ENCODE data around the gene MID1IP1.
A peak's percentile ranks its signal among the peaks of the same experiment; 100 is the strongest.

MID1IP1 gene, protein sequence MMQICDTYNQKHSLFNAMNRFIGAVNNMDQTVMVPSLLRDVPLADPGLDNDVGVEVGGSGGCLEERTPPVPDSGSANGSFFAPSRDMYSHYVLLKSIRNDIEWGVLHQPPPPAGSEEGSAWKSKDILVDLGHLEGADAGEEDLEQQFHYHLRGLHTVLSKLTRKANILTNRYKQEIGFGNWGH

DNA sequence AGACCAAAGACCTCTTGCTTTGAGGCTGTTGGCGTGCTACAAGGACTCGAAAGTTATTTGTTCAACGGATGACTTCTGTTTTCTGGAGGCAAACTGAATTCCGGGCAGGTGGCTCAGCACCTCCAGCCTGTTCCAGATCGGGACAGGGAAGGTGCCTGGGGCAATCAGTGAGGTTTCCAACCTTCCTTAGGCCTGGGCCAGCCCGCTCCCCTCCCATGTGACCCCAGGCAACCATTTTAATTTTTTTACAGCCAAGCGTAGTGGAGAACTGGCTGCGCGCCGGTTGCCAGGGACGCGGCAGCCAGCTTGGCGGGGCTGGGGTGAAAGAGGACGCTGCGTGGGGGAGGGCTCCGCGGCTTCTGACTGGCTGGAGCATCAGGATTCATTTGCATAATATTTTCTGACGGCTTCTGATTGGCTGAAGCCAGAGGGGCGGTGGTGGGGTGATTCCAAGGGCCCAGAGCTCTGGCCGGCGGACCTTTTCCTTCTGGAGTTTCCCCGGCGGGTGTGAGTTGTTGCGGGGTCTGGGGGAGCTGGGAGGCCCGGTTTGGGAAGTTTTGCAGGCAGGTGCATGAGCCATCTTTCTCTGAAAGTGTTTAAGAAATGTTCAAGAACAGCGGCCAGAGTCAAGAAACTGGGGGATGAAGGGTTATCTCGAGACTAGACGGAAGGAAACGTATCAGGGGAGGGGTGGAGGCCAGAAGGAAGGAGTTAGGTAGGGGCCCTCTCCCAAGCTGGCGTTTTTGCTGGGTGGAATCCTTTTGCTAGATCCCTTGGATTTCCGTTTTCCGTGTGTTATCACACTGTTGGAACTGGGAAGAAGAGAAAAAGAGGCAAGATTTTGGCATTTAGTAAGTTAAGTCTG is at the start of gene MID1IP1:
Gene MID1IP1 (plus strand): TSS at position 479 of the 865 bp plus-strand sequence. CDS start 3,488 bp downstream, outside the sequence.
- Histone ChIP-seq H3K4me3 (peak within 1 kb of the TSS; percentile 91), H3K27me3 (ENCODE audit: low read depth) (no peaks in the 10 kb centered on the region), H3K9me3 (no peaks in the 10 kb centered on the region), H3K4me1 (peaks cover 5% of the 10 kb centered on the region), H3K36me3 (replicated peaks) (peaks cover 29% of the 10 kb centered on the region)
- in situ Hi-C loops (cut with MboI; ENCODE audit: low sequenced_read_pairs) = no loop called here
- DNase-seq (ENCODE audit: low spot score in 2 of 2) = peak; percentile 92 to 97

DNA sequence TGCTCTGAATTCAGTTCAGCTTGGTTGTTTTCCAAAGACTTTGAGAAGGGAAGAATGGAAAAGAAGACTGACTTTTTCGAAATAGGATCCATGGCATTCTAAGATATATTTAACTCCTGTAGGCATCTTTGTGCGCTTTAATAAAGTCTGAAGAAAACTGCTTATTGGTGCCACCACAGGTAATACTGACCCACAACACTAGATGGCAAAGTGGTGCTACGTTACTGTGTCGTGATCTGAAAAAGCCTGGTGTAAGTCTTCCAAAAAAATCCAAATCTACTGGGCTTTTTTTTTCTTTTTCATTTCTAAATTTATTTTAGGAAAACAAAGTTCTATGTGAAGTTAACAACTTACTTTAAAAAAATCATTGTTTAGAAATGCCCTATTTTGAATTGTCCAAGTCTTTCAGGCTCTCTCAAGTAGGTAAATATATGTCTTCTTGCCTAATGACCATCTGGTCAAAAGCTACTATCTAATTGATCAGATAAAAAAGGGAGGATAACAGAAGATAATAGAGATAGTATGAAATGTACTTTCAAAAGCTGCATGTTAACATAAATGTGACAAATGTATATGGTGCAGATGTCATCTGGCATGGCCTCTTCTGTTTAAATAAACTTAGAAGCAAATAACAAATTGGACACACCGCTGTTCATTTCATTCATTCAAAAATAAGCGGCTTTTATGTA is 47.0 kb upstream of the MID1IP1 start:
- no peaks in the 10 kb centered on the region for H3K4me1 ChIP-seq
- in situ Hi-C loops (cut with MboI; ENCODE audit: low sequenced_read_pairs) = loop anchor here (10.0 kb wide), 2 partner anchors 231 to 391 kb away; no protein-coding TSS in a partner anchor
- H3K36me3 ChIP-seq (replicated peaks) = no peaks in the 10 kb centered on the region
- H3K27me3 ChIP-seq (ENCODE audit: low read depth) = no peaks in the 10 kb centered on the region; the same call in 1 of the 2 replicates
- no peak overlapping the region for H3K4me3 ChIP-seq
- H3K9me3 ChIP-seq = no peaks in the 10 kb centered on the region
- peak; percentile 45 to 61 for DNase-seq (ENCODE audit: low spot score in 2 of 2)

DNA sequence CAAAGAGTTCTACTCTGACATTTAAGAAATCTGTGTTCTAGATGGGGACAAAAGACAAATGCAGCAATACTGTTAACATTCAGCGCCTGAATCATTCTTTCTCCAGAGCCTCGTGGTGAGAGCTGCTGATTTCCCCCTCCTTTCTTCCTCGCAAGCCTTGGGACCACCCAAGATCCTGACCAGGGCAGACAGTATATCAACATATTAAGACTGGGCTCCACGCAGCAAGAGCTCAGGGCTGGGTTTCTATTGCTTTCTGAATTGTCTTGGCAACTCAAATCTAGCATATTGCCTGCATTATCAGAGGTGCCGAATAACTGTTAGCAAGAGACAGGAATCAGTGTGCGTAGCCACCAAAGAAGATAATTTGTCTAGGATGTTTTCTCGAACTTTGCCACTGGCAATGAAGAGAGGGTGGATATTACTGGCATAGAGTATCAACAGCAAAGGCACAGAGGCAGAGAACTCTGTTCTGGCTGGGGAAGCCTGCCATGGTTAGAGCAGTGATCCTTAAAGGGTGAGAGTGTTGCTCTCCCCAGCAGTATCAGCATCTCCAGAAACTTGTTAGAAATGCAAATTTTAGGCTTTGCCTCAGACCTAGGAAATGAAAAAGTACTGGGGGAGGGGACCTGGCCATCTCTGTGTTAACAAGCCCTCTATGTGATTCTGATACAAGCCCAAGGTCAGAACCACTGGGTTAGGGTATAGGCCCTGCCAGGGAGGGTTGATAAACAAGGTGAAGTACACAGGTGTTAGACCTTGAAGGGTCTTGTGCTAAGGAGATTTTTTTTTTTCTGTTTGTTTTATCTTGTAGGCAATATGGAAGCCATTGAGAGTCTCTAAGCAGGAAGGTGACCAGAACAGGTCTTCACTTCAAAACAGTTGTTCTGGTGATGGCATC is 46.2 kb upstream of the MID1IP1 start:
- in situ Hi-C loops (cut with MboI; ENCODE audit: low sequenced_read_pairs) = loop anchor here (10.0 kb wide), 2 partner anchors 230 to 390 kb away; no protein-coding TSS in a partner anchor
- Histone ChIP-seq H3K4me1 (no peaks in the 10 kb centered on the region), H3K36me3 (replicated peaks) (no peaks in the 10 kb centered on the region), H3K27me3 (ENCODE audit: low read depth) (no peaks in the 10 kb centered on the region; the same call in 1 of the 2 replicates), H3K4me3 (no peak overlapping the region), H3K9me3 (no peaks in the 10 kb centered on the region)
- DNase-seq (ENCODE audit: low spot score in 2 of 2) = no peak

GRCh38 chrX:38760883-38761282 is 40.4 kb upstream of the MID1IP1 start:
- in situ Hi-C loops (cut with MboI; ENCODE audit: low sequenced_read_pairs) = no loop called here
- H3K27me3 ChIP-seq (ENCODE audit: low read depth) = no peaks in the 10 kb centered on the region
- no peak overlapping the region for H3K4me3 ChIP-seq
- no peak for DNase-seq (ENCODE audit: low spot score in 2 of 2)
- no peaks in the 10 kb centered on the region for H3K36me3 ChIP-seq (replicated peaks)
- H3K4me1 ChIP-seq = no peaks in the 10 kb centered on the region
- no peaks in the 10 kb centered on the region for H3K9me3 ChIP-seq

GRCh38 chrX:38768079-38768478 is 33.2 kb upstream of the MID1IP1 start:
- H3K36me3 ChIP-seq (replicated peaks) = no peaks in the 10 kb centered on the region
- H3K9me3 ChIP-seq = no peaks in the 10 kb centered on the region
- peaks cover 10% of the 10 kb centered on the region for H3K27me3 ChIP-seq (ENCODE audit: low read depth)
- DNase-seq (ENCODE audit: low spot score in 2 of 2) = peak in 1 of 2 experiments; percentile 21
- no peak overlapping the region for H3K4me3 ChIP-seq
- in situ Hi-C loops (cut with MboI; ENCODE audit: low sequenced_read_pairs) = no loop called here
- H3K4me1 ChIP-seq = no peaks in the 10 kb centered on the region

DNA sequence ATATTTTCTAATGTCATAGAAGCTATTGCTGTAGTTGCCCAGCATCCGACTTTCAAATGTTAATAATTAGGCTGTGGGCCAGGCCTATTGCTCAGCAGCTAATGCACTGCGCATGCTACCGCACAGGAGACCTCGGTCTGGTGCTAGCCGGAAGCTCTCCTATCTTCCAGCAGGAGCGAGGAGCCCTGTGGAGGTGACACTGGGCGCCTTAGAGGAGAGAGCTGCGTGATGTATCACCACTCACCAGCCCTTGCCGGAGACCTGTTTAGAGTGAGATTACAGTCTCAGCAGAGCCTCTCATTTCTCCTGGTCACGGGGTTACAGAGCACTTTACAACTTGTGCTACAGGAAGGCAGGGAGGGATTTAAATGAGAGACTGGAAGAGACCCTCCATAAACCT is 31.1 kb upstream of the MID1IP1 start:
- in situ Hi-C loops (cut with MboI; ENCODE audit: low sequenced_read_pairs) = no loop called here
- Histone ChIP-seq H3K4me3 (no peak overlapping the region), H3K9me3 (no peaks in the 10 kb centered on the region), H3K4me1 (no peaks in the 10 kb centered on the region), H3K27me3 (ENCODE audit: low read depth) (peaks cover 10% of the 10 kb centered on the region), H3K36me3 (replicated peaks) (no peaks in the 10 kb centered on the region)
- DNase-seq (ENCODE audit: low spot score in 2 of 2) = no peak

DNA sequence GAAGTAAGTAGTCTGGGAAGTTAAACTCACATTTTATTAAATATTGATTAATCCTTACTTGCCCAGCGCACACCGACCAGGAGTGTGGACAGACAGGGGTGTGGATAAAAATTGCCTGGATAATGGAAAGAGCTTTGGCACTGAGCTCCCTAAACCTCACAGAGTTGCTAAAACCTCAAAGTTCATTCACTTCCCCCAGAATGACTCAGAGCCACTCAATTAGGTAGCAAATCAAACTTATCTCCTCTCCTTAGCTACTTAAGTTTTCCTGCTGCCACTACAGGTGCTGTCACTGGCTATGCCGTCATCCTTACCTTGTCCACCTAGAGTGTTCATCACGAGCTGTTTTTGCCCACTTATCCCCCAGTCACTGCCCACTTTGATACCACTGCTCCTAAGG is 27.0 kb upstream of the MID1IP1 start:
- no peak for DNase-seq (ENCODE audit: low spot score in 2 of 2)
- in situ Hi-C loops (cut with MboI; ENCODE audit: low sequenced_read_pairs) = no loop called here
- H3K4me3 ChIP-seq = no peak overlapping the region
- no peaks in the 10 kb centered on the region for H3K36me3 ChIP-seq (replicated peaks)
- peaks cover 6% of the 10 kb centered on the region for H3K27me3 ChIP-seq (ENCODE audit: low read depth)
- no peaks in the 10 kb centered on the region for H3K4me1 ChIP-seq
- no peaks in the 10 kb centered on the region for H3K9me3 ChIP-seq

- no peaks in the 10 kb centered on the region for H3K9me3 ChIP-seq
- no peak overlapping the region for H3K4me3 ChIP-seq
- in situ Hi-C loops (cut with MboI; ENCODE audit: low sequenced_read_pairs) = no loop called here
- peaks cover 4% of the 10 kb centered on the region for H3K36me3 ChIP-seq (replicated peaks)
- no peaks in the 10 kb centered on the region for H3K27me3 ChIP-seq (ENCODE audit: low read depth)
- no peak for DNase-seq (ENCODE audit: low spot score in 2 of 2)
- peaks cover 5% of the 10 kb centered on the region for H3K4me1 ChIP-seq
Measured at GRCh38 chrX:38796946-38797345, 4.3 kb upstream of the MID1IP1 start.

- DNase-seq (ENCODE audit: low spot score in 2 of 2) = no peak
- in situ Hi-C loops (cut with MboI; ENCODE audit: low sequenced_read_pairs) = no loop called here
- H3K9me3 ChIP-seq = no peaks in the 10 kb centered on the region
Measured at GRCh38 chrX:38798956-38799355, 2.3 kb upstream of the MID1IP1 start.

DNA sequence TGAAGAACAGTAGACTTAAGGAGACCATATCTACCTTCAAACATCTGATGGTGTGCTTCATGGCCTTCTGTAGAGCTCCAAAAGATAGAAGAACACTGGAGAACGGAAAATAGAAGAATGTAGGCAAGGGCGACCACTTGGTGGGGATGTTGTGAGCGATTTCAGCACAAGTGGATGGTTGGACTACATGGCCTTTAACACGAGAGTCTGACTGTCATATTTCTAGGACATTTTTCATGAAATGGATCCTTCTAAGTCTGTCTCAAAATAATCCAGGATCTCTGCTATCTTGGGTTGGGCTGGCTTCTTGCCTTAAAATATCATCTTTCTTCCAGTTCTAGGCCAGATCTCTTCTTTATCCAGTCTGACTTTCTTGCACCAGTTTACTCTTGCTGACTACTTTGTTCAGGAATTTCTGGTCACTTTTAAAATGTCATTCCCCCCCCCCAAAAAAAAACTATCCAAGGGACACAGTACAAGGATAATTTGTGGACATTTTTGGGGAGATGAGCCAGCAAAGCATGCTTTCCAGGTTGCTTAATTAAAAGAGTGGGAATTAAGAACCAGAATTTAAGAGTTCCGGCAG is 1.2 kb upstream of the MID1IP1 start:
- in situ Hi-C loops (cut with MboI; ENCODE audit: low sequenced_read_pairs) = no loop called here
- no peak for DNase-seq (ENCODE audit: low spot score in 2 of 2)

More at GRCh38 chrX:38798956-38799355, 2.3 kb upstream of the MID1IP1 start:
- Histone ChIP-seq H3K4me3 (no peak overlapping the region), H3K36me3 (replicated peaks) (peaks cover 9% of the 10 kb centered on the region), H3K27me3 (ENCODE audit: low read depth) (no peaks in the 10 kb centered on the region), H3K4me1 (peaks cover 5% of the 10 kb centered on the region)

DNA sequence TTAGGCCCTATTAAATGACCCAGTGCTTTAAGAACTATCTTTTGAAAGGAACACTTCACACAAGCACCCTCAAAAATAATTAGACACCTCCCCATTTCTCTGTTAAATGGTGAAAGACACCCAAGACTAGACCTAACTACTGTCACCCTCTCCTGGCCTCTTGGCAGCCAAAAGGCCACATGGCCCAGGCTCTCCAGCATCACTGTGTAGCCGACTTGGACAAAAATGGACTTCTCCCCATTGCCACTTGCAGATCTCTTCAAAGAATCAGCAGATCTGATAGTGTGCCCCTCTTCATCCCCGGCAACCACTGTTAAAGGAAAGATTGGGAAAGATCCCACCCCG is 2.0 kb downstream of the MID1IP1 start:
- Histone ChIP-seq H3K36me3 (replicated peaks) (peaks cover 36% of the 10 kb centered on the region), H3K4me1 (peaks cover 22% of the 10 kb centered on the region), H3K9me3 (no peaks in the 10 kb centered on the region), H3K4me3 (peak overlapping the region; percentile 91), H3K27me3 (ENCODE audit: low read depth) (no peaks in the 10 kb centered on the region)
- DNase-seq (ENCODE audit: low spot score in 2 of 2) = no peak
- in situ Hi-C loops (cut with MboI; ENCODE audit: low sequenced_read_pairs) = no loop called here

More for the DNA sequence above, 1.2 kb upstream of the MID1IP1 start:
- H3K27me3 ChIP-seq (ENCODE audit: low read depth) = no peaks in the 10 kb centered on the region
- H3K9me3 ChIP-seq = no peaks in the 10 kb centered on the region
- peaks cover 20% of the 10 kb centered on the region for H3K36me3 ChIP-seq (replicated peaks)
- H3K4me3 ChIP-seq = no peak overlapping the region
- peaks cover 5% of the 10 kb centered on the region for H3K4me1 ChIP-seq

GRCh38 chrX:38803588-38804431 is 2.6 kb downstream of the MID1IP1 start:
- H3K9me3 ChIP-seq = no peaks in the 10 kb centered on the region

More at GRCh38 chrX:38803588-38804431, 2.6 kb downstream of the MID1IP1 start:
- in situ Hi-C loops (cut with MboI; ENCODE audit: low sequenced_read_pairs) = no loop called here
- H3K4me3 ChIP-seq = peak overlapping the region; percentile 91
- H3K36me3 ChIP-seq (replicated peaks) = peaks cover 36% of the 10 kb centered on the region
- DNase-seq (ENCODE audit: low spot score in 2 of 2) = peak; percentile 93 to 95
- peaks cover 22% of the 10 kb centered on the region for H3K4me1 ChIP-seq
- H3K27me3 ChIP-seq (ENCODE audit: low read depth) = no peaks in the 10 kb centered on the region
